ENCODE data around the gene EDC3. TPM values are rescaled to one million over a fixed set of nuclear protein-coding genes. Genes with fewer than 3 reads are reported as not detected.

Gene EDC3
- polyA plus RNA-seq, 1 donor from 2014 or later = 12.9 TPM

- H3K27ac ChIP-seq (ENCODE audit: low read length) = no peak overlapping the region
- H3K4me3 ChIP-seq (ENCODE audit: low read length) = no peak overlapping the region
- H3K79me2 ChIP-seq (replicated peaks; ENCODE audit: insufficient read depth, low read length) = peaks cover 12% of the 10 kb centered on the region
- no peaks in the 10 kb centered on the region for H3K9me3 ChIP-seq (ENCODE audit: low read length)
- no peak overlapping the region for H3K4me2 ChIP-seq (ENCODE audit: low read length)
- no peaks in the 10 kb centered on the region for H3K27me3 ChIP-seq (ENCODE audit: insufficient read depth, low read depth, low read length)
- H3K9me2 ChIP-seq (ENCODE audit: insufficient read depth, low read length) = no peaks in the 10 kb centered on the region
- H3K36me3 ChIP-seq (ENCODE audit: insufficient read depth, low read length) = no peaks in the 10 kb centered on the region
- no peak for TF ChIP-seq MXI1 (conservative IDR thresholded peaks at IDR 0.05; ENCODE audit: poor library complexity, severe bottlenecking)
- TF ChIP-seq POLR2AphosphoS5 (IDR thresholded peaks at IDR 0.05) = no peak
- TF ChIP-seq, protein P1, sequence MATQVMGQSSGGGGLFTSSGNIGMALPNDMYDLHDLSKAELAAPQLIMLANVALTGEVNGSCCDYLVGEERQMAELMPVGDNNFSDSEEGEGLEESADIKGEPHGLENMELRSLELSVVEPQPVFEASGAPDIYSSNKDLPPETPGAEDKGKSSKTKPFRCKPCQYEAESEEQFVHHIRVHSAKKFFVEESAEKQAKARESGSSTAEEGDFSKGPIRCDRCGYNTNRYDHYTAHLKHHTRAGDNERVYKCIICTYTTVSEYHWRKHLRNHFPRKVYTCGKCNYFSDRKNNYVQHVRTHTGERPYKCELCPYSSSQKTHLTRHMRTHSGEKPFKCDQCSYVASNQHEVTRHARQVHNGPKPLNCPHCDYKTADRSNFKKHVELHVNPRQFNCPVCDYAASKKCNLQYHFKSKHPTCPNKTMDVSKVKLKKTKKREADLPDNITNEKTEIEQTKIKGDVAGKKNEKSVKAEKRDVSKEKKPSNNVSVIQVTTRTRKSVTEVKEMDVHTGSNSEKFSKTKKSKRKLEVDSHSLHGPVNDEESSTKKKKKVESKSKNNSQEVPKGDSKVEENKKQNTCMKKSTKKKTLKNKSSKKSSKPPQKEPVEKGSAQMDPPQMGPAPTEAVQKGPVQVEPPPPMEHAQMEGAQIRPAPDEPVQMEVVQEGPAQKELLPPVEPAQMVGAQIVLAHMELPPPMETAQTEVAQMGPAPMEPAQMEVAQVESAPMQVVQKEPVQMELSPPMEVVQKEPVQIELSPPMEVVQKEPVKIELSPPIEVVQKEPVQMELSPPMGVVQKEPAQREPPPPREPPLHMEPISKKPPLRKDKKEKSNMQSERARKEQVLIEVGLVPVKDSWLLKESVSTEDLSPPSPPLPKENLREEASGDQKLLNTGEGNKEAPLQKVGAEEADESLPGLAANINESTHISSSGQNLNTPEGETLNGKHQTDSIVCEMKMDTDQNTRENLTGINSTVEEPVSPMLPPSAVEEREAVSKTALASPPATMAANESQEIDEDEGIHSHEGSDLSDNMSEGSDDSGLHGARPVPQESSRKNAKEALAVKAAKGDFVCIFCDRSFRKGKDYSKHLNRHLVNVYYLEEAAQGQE (IDR thresholded peaks at IDR 0.05; ENCODE audit: borderline replicate concordance) = no peak
- TF ChIP-seq, protein P2, sequence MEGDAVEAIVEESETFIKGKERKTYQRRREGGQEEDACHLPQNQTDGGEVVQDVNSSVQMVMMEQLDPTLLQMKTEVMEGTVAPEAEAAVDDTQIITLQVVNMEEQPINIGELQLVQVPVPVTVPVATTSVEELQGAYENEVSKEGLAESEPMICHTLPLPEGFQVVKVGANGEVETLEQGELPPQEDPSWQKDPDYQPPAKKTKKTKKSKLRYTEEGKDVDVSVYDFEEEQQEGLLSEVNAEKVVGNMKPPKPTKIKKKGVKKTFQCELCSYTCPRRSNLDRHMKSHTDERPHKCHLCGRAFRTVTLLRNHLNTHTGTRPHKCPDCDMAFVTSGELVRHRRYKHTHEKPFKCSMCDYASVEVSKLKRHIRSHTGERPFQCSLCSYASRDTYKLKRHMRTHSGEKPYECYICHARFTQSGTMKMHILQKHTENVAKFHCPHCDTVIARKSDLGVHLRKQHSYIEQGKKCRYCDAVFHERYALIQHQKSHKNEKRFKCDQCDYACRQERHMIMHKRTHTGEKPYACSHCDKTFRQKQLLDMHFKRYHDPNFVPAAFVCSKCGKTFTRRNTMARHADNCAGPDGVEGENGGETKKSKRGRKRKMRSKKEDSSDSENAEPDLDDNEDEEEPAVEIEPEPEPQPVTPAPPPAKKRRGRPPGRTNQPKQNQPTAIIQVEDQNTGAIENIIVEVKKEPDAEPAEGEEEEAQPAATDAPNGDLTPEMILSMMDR (IDR thresholded peaks at IDR 0.05; ENCODE audit: poor library complexity, severe bottlenecking) = no peak
- TF ChIP-seq SMC3 (conservative IDR thresholded peaks at IDR 0.05; ENCODE audit: poor library complexity) = no peak
- TF ChIP-seq RAD21 (conservative IDR thresholded peaks at IDR 0.05) = no peak
- no peak for TF ChIP-seq TAF1 (IDR thresholded peaks at IDR 0.05; ENCODE audit: low read depth)
- no peak for TF ChIP-seq EP300 (conservative IDR thresholded peaks at IDR 0.05; ENCODE audit: poor library complexity, severe bottlenecking)
- no peak for TF ChIP-seq EZH2 (IDR thresholded peaks at IDR 0.05; ENCODE audit: borderline replicate concordance, insufficient read depth, low read length, poor library complexity, severe bottlenecking)
- no peaks in the 10 kb centered on the region for H4K20me1 ChIP-seq (ENCODE audit: insufficient read depth)
- H2AFZ ChIP-seq (ENCODE audit: low read depth, low read length) = no peak overlapping the region
- H3F3A ChIP-seq (ENCODE audit: insufficient read depth, low read length, poor library complexity, severe bottlenecking) = peaks cover 4% of the 10 kb centered on the region
- no peak overlapping the region for H3K9ac ChIP-seq (ENCODE audit: low read length)
Observed at GRCh38 chr15:74611834-74612233, 84.0 kb downstream of the EDC3 start.

DNA sequence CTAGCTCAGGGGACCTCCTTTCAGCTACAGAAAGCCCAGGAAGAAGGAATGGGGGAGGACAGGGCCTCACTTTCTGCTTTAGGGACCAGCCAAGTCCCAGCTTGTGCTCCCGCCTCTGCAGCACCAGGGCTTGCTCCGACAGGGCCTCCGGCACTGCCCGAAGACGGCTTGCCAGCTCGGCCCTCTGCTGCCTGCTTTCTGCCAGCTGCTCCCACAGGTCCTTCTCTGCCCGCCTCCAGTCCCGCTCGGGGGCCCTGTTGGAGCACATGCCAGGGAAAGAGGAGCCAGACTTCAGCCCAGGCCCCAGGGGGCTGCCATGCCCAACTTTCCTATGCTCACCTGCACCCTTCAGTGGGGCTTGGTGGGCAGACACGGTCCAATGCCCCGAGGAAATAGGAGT, 84.5 kb downstream of the EDC3 start:
- H3K27ac ChIP-seq (ENCODE audit: low read length) = no peak overlapping the region
- no peaks in the 10 kb centered on the region for H3K9me3 ChIP-seq (ENCODE audit: low read length)
- H3K36me3 ChIP-seq (ENCODE audit: insufficient read depth, low read length) = no peaks in the 10 kb centered on the region
- H3K27me3 ChIP-seq (ENCODE audit: insufficient read depth, low read depth, low read length) = no peaks in the 10 kb centered on the region
- peaks cover 7% of the 10 kb centered on the region for H3K79me2 ChIP-seq (replicated peaks; ENCODE audit: insufficient read depth, low read length)
- H3F3A ChIP-seq (ENCODE audit: insufficient read depth, low read length, poor library complexity, severe bottlenecking) = peaks cover 4% of the 10 kb centered on the region
- no peak overlapping the region for H3K4me2 ChIP-seq (ENCODE audit: low read length)
- no peaks in the 10 kb centered on the region for H3K9me2 ChIP-seq (ENCODE audit: insufficient read depth, low read length)
- no peaks in the 10 kb centered on the region for H4K20me1 ChIP-seq (ENCODE audit: insufficient read depth)
- H3K9ac ChIP-seq (ENCODE audit: low read length) = no peak overlapping the region
- no peak overlapping the region for H3K4me3 ChIP-seq (ENCODE audit: low read length)
- no peak overlapping the region for H2AFZ ChIP-seq (ENCODE audit: low read depth, low read length)
- TF ChIP-seq MXI1 (conservative IDR thresholded peaks at IDR 0.05; ENCODE audit: poor library complexity, severe bottlenecking) (no peak), EZH2 (IDR thresholded peaks at IDR 0.05; ENCODE audit: borderline replicate concordance, insufficient read depth, low read length, poor library complexity, severe bottlenecking) (no peak), TAF1 (IDR thresholded peaks at IDR 0.05; ENCODE audit: low read depth) (no peak), EP300 (conservative IDR thresholded peaks at IDR 0.05; ENCODE audit: poor library complexity, severe bottlenecking) (no peak)

Data from neural cell (in vitro differentiated cells).